ENCODE data around the gene CATSPERD. TPM values are rescaled to one million over a fixed set of nuclear protein-coding genes. Genes with fewer than 3 reads are reported as not detected.

The CATSPERD gene
- total RNA-seq, 1 donor from 2014 or later = not detected

DNA sequence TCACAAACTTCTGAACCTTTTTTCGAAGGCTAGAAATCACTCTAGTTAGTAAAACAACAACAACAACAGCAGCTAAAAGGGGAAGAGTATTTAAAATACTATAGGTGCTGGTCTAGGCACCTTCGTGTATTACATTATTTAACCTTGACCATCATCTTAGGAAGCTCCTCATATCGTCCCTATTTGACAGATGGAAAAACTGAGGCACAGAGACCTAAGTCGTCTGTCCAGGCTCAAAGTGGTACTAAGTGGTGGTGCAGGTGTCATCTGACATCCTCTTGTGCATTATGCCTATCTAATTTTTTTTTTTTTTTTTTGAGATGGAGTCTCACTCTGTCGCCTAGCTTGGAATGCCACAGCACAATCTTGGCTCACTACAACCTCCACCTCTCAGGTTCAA, 29.1 kb downstream of the CATSPERD start:
- Histone ChIP-seq H3K4me2 (ENCODE audit: low read length) (no peak overlapping the region), H4K20me1 (ENCODE audit: insufficient read depth, low read length) (no peaks in the 10 kb centered on the region), H2AFZ (ENCODE audit: low read depth, low read length) (no peak overlapping the region), H3K36me3 (ENCODE audit: insufficient read depth, low read length) (no peaks in the 10 kb centered on the region), H3K4me1 (ENCODE audit: insufficient read depth, low read length) (no peaks in the 10 kb centered on the region), H3K27ac (ENCODE audit: low read depth, low read length) (no peak overlapping the region), H3K9ac (ENCODE audit: low read length) (no peak overlapping the region), H3K27me3 (ENCODE audit: insufficient read depth, low read length) (peaks cover 2% of the 10 kb centered on the region), H3K9me3 (ENCODE audit: insufficient read depth, low read depth, low read length) (no peaks in the 10 kb centered on the region), H3K4me3 (ENCODE audit: insufficient read depth, low read depth, low read length) (no peak overlapping the region), H3K79me2 (ENCODE audit: insufficient read depth, low read length) (no peaks in the 10 kb centered on the region)
- Mint-ChIP-seq H3K27ac (ENCODE audit: unreplicated experiment) (no peak overlapping the region), H3K9me3 (ENCODE audit: unreplicated experiment) (no peaks in the 10 kb centered on the region), H3K4me3 (ENCODE audit: unreplicated experiment) (no peak overlapping the region), H3K4me1 (ENCODE audit: low read depth, unreplicated experiment) (no peaks in the 10 kb centered on the region), H3K36me3 (ENCODE audit: low read depth, unreplicated experiment) (no peaks in the 10 kb centered on the region), H3K27me3 (ENCODE audit: low read depth, unreplicated experiment) (peaks cover 32% of the 10 kb centered on the region)
- FAIRE-seq (no peak), DNase-seq (ENCODE audit: low read depth) (no peak)
- TF ChIP-seq EZH2 (IDR thresholded peaks at IDR 0.05; ENCODE audit: insufficient read depth, low read length) = no peak
- TF ChIP-seq, protein P1, sequence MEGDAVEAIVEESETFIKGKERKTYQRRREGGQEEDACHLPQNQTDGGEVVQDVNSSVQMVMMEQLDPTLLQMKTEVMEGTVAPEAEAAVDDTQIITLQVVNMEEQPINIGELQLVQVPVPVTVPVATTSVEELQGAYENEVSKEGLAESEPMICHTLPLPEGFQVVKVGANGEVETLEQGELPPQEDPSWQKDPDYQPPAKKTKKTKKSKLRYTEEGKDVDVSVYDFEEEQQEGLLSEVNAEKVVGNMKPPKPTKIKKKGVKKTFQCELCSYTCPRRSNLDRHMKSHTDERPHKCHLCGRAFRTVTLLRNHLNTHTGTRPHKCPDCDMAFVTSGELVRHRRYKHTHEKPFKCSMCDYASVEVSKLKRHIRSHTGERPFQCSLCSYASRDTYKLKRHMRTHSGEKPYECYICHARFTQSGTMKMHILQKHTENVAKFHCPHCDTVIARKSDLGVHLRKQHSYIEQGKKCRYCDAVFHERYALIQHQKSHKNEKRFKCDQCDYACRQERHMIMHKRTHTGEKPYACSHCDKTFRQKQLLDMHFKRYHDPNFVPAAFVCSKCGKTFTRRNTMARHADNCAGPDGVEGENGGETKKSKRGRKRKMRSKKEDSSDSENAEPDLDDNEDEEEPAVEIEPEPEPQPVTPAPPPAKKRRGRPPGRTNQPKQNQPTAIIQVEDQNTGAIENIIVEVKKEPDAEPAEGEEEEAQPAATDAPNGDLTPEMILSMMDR (IDR thresholded peaks at IDR 0.05; ENCODE audit: insufficient read depth, low read depth, low read length) = no peak

DNA sequence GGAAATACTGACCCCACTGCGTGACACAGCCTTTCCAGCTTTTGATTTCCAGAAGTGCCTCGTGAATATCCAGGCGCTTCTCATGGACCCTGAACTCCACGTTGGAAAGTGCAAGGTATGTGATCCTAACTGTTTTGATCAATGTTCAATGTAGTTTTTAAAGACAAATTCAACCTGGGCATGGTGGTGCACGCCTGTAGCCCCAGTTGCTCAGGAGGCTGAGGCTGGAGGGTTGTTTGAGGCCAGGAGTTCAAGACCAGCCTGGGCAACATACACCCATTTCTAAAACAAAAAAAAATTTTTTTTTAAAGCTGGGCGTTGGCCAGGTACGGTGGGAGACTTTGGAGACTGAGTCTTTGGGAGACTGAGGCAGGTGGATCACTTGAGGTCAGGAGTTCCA, 31.3 kb downstream of the CATSPERD start:
- Mint-ChIP-seq H3K36me3 (ENCODE audit: low read depth, unreplicated experiment) (no peaks in the 10 kb centered on the region), H3K9me3 (ENCODE audit: unreplicated experiment) (no peaks in the 10 kb centered on the region), H3K27ac (ENCODE audit: unreplicated experiment) (no peak overlapping the region), H3K4me1 (ENCODE audit: low read depth, unreplicated experiment) (no peaks in the 10 kb centered on the region), H3K4me3 (ENCODE audit: unreplicated experiment) (no peak overlapping the region), H3K27me3 (ENCODE audit: low read depth, unreplicated experiment) (peaks cover 26% of the 10 kb centered on the region)
- DNase-seq (ENCODE audit: low read depth) (no peak), FAIRE-seq (no peak)
- H4K20me1 ChIP-seq (ENCODE audit: insufficient read depth, low read length) = no peaks in the 10 kb centered on the region
- no peak overlapping the region for H2AFZ ChIP-seq (ENCODE audit: low read depth, low read length)
- no peak overlapping the region for H3K4me2 ChIP-seq (ENCODE audit: low read length)
- H3K9me3 ChIP-seq (ENCODE audit: insufficient read depth, low read depth, low read length) = no peaks in the 10 kb centered on the region
- no peak overlapping the region for H3K4me3 ChIP-seq (ENCODE audit: insufficient read depth, low read depth, low read length)
- no peak overlapping the region for H3K27ac ChIP-seq (ENCODE audit: low read depth, low read length)
- no peaks in the 10 kb centered on the region for H3K36me3 ChIP-seq (ENCODE audit: insufficient read depth, low read length)
- no peak overlapping the region for H3K9ac ChIP-seq (ENCODE audit: low read length)
- no peaks in the 10 kb centered on the region for H3K27me3 ChIP-seq (ENCODE audit: insufficient read depth, low read length)
- H3K79me2 ChIP-seq (ENCODE audit: insufficient read depth, low read length) = no peaks in the 10 kb centered on the region
- TF ChIP-seq, protein P1 (IDR thresholded peaks at IDR 0.05; ENCODE audit: insufficient read depth, low read depth, low read length) = no peak
- TF ChIP-seq EZH2 (IDR thresholded peaks at IDR 0.05; ENCODE audit: insufficient read depth, low read length) = no peak
- H3K4me1 ChIP-seq (ENCODE audit: insufficient read depth, low read length) = no peaks in the 10 kb centered on the region

GRCh38 chr19:5753743-5754142, 33.3 kb downstream of the CATSPERD start:
- Mint-ChIP-seq H3K9me3 (ENCODE audit: unreplicated experiment) (no peaks in the 10 kb centered on the region), H3K36me3 (ENCODE audit: low read depth, unreplicated experiment) (no peaks in the 10 kb centered on the region), H3K4me3 (ENCODE audit: unreplicated experiment) (no peak overlapping the region), H3K4me1 (ENCODE audit: low read depth, unreplicated experiment) (no peaks in the 10 kb centered on the region), H3K27ac (ENCODE audit: unreplicated experiment) (no peak overlapping the region), H3K27me3 (ENCODE audit: low read depth, unreplicated experiment) (peaks cover 29% of the 10 kb centered on the region)
- no peaks in the 10 kb centered on the region for H3K9me3 ChIP-seq (ENCODE audit: insufficient read depth, low read depth, low read length)
- H3K36me3 ChIP-seq (ENCODE audit: insufficient read depth, low read length) = no peaks in the 10 kb centered on the region
- no peaks in the 10 kb centered on the region for H3K79me2 ChIP-seq (ENCODE audit: insufficient read depth, low read length)
- H4K20me1 ChIP-seq (ENCODE audit: insufficient read depth, low read length) = no peaks in the 10 kb centered on the region
- no peak for FAIRE-seq
- no peak for DNase-seq (ENCODE audit: low read depth)
- no peak overlapping the region for H2AFZ ChIP-seq (ENCODE audit: low read depth, low read length)
- no peak for TF ChIP-seq EZH2 (IDR thresholded peaks at IDR 0.05; ENCODE audit: insufficient read depth, low read length)
- TF ChIP-seq, protein P1 (IDR thresholded peaks at IDR 0.05; ENCODE audit: insufficient read depth, low read depth, low read length) = no peak
- H3K9ac ChIP-seq (ENCODE audit: low read length) = no peak overlapping the region
- no peaks in the 10 kb centered on the region for H3K4me1 ChIP-seq (ENCODE audit: insufficient read depth, low read length)
- no peaks in the 10 kb centered on the region for H3K27me3 ChIP-seq (ENCODE audit: insufficient read depth, low read length)
- H3K27ac ChIP-seq (ENCODE audit: low read depth, low read length) = no peak overlapping the region
- H3K4me2 ChIP-seq (ENCODE audit: low read length) = no peak overlapping the region
- H3K4me3 ChIP-seq (ENCODE audit: insufficient read depth, low read depth, low read length) = no peak overlapping the region
